ENCODE results near the gene ABHD15.

DNA sequence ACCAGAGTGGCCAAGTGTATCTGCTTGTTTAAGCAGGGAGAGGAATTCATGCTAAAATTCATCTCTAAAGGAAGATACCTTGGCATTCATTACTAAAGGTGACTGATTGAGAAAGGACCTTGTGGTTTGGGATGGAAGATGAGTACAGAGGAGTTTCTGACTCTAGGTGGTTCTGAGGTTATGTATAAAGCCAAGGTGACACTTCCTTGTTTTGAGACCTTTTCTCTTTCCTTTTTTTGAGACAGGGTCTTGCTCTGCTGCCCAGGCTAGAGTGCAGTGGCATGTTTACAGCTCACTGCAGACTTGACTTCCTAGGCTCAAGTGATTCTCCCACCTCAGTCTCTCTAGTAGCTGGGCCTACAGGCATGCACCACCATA, 9.1 kb downstream of the ABHD15 start:
- TF ChIP-seq ZNF232 (CRISPR knock-in tag; IDR thresholded peaks at IDR 0.05) (no peak), STAG1 (CRISPR knock-in tag; IDR thresholded peaks at IDR 0.05; ENCODE audit: borderline replicate concordance) (no peak)
- TF ChIP-seq, protein P1, sequence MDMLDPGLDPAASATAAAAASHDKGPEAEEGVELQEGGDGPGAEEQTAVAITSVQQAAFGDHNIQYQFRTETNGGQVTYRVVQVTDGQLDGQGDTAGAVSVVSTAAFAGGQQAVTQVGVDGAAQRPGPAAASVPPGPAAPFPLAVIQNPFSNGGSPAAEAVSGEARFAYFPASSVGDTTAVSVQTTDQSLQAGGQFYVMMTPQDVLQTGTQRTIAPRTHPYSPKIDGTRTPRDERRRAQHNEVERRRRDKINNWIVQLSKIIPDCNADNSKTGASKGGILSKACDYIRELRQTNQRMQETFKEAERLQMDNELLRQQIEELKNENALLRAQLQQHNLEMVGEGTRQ (CRISPR knock-in tag; IDR thresholded peaks at IDR 0.05): no peak
